ENCODE data around the gene FAM163A. TPM values are rescaled to one million over a fixed set of nuclear protein-coding genes. Genes with fewer than 3 reads are reported as not detected.
"Not testable (repeated sequence)": the region's sequence is repeated elsewhere in the genome, so short reads cannot be mapped to it uniquely, and the experiment has no call there.

The FAM163A gene
- total RNA-seq, result 0.13 and 0.51 TPM in 2 replicates

DNA sequence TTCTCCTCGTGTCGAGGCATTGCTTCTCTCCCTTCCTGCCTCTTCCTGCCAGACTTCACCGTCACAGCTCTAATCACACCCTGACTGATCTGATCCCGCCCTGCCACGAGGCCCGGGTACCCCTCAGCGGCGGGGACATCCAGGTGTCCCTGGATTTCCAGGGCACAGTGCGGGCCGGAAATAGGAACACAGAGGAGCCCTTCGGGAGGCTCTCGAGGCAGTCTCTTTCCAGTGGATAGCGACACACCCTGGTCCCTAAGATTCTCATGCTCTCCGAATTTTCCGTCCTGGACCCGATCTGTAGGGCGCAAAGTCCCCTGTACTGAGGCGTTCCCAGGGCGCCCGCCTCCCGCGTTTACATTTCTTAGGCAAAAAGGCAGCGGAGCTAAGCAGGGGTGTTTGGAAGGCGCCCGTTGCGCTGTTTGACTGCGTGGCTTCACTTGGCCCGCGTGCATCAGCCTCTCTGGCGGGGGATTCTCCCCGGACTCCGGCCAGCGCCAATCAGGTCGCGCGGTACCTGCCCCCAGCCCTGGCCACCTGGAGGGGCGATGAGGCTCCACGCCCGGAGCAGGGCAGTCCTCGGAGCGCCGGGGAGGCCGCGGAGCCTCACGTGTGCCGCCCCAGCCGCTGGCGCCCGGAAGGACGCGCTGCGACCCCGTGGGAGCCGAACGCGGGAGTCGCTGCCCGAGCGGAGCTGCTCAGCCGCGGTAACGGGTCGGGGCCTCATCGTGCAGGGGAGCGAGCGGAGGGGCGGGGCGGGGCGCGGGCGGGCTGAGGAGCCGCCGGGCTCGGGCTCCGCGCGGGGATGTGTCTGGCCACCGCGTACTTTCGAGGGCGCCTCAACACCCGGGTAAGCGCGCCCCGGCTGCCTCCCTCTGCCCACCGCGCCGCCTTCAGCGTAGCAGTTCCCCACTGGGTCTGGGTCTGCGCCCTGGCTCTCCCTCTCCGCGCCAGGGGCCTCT is at the start of gene FAM163A:
FAM163A (plus strand) TSS at position 575 of the 962 bp plus-strand sequence. CDS start 69,807 bp downstream, outside the sequence.
- DNase-seq (ENCODE audit: low read depth in 2 of 2), result no peak

DNA sequence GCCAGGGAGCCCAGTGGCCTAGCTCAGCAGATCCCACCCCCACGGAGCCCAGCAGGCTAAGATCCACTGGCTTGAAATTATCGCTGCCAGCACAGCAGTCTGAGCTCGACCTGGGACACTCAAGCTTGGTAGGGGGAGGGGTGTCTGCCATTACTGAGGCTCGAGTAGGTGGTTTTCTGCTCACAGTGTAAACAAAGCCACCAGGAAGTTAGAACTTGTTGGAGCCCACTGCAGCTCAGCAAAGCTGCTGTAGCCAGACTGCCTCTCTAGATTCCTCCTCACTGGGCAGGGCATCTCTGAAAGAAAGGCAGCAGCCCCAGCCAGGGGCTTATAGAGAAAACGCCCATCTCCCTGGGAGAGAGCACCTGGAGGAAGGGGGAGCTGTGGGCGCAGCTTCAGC is 48.6 kb upstream of the FAM163A start:
- DNase-seq (ENCODE audit: low read depth in 2 of 2), result not testable (repeated sequence)

- no peak for DNase-seq (ENCODE audit: low read depth in 2 of 2)
Measured at GRCh38 chr1:179702946-179703539, 40.0 kb upstream of the FAM163A start.

DNA sequence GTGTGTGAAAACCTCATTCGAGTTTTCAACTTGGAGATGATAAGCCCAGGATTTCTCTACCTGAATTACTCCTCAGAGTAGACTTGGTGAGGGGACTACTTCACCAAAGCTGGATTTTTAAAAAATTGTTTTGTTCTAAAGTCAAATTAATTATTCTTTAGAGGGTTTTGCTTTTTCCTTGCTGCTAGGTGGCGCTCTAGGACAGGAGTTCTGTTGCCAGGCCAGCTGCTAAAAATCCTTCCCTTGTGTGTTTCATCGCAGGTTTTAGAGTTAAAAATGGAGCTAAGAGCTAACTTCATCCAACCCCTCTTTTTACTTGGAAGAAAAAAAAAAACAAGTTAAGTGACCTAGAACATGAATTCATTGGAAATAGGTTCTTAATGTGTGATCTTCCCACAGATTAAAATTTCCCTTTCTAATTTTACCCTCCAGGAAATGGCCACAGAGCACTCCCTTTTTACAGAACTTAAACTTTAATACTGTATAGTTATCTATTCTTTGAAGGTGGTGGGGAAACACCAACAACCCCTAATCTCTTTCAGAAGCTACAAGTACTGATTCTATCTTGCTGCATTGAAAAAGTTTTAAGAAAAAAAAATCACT is 36.7 kb upstream of the FAM163A start:
- peak; percentile 59 to 74 for DNase-seq (ENCODE audit: low read depth in 2 of 2)

GRCh38 chr1:179707406-179707805 is 35.7 kb upstream of the FAM163A start:
- no peak for DNase-seq (ENCODE audit: low read depth in 2 of 2)

DNA sequence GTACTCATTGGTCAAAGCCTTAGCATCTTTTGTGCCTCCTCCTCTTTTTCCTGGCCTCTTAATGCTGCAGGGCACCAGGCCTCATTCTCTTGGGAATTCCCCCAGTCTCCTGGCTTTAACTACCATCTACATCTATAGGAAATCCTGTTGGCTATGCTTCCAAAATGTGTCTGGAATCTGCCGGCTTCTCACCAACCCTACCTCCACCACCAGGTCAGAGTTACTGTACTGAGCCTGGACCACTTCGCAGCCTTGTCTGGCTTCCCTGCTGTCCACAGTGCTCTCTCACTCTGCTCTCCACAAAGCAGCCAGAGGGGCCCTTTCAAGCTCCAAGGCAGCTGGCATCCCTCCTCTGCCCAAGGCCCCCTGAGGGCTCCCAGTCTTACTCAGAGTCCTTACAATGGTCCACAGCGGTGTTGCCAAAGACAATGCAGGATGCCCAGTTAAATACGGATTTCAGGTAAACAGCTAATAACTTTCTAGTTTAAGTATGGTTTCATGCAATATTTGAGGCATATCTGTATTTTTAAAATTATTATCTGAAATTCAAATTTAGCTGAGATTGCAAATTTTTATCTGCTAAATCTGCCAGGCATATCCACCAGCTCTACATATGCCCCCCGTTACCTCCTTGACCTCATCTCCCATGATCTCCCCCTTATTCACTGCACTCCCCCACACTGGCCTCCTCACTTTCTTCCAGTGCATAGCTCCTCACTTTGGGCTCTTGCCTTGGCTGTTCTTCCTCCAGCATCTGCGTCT is 34.5 kb upstream of the FAM163A start:
- DNase-seq (ENCODE audit: low read depth in 2 of 2), result peak in 1 of 2 donors; percentile 81

DNA sequence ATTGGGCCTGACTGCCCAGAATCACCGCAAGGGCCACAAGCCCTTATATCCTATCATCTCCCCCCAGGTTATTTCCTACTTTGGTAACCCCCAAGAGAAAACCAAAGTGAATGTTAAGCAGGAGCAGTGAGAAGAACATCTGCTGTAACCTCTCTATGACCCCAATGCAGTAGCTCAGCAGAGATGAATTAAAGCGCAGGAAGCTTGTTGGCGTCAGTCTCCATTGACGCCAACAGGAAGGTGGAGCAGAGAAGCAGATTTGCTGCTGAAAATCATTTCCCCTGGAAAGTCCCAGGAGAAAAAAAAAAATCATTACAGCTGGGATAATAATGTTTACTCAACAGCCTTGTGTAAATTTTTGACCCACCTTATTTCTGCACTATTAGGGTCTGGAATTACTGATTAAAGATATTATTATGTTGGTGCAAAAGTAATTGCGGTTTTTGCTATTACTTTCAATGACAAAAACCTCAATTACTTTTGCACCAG is 33.2 kb upstream of the FAM163A start:
- peak; percentile 92 to 96 for DNase-seq (ENCODE audit: low read depth in 2 of 2)

- DNase-seq (ENCODE audit: low read depth in 2 of 2), result no peak
Measured at GRCh38 chr1:179714159-179714558, 28.9 kb upstream of the FAM163A start.

DNA sequence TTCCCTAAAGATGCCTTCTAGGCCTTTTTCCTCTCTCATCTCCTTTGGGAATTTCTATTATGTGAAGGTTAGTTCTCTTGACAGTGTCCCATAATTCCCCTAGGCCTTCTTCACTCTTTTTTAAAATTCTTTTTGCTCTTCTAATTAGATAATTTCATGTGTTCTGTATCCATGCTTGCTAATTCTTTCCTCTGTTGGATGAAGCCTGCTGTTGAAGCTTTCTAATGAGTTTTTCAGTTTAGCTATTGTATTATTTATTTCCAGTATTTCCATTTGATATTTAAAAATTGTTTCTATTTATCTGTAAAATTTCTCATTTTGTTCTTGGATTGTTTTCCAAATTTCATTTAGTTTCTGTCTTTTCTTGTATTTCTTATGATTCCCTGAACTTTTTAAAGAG is 28.5 kb upstream of the FAM163A start:
- DNase-seq (ENCODE audit: low read depth in 2 of 2), result no peak

GRCh38 chr1:179719272-179719671 is 23.8 kb upstream of the FAM163A start:
- DNase-seq (ENCODE audit: low read depth in 2 of 2), result no peak

GRCh38 chr1:179728271-179728670 is 14.8 kb upstream of the FAM163A start:
- DNase-seq (ENCODE audit: low read depth in 2 of 2), result no peak

- DNase-seq (ENCODE audit: low read depth in 2 of 2), result no peak
Measured at GRCh38 chr1:179729881-179730280, 13.2 kb upstream of the FAM163A start.

DNA sequence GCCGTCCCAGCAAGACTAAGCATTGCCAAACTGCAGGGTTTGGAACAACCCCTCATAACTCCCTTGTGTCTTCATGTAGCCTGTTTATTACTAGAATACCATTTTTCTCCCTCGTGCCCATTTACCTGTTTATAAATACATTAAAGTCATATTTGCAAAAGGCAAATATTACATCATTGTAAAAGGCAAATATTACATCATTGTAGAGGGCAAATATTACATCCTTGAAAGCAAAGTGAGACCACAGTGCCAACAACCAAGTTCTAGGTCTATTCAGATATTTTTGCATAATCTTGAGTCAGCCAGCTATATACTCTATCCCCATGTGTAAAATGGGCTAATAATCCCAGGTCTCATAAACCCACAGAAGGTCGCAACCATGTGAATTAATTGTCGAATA is 11.4 kb upstream of the FAM163A start:
- no peak for DNase-seq (ENCODE audit: low read depth in 2 of 2)

DNA sequence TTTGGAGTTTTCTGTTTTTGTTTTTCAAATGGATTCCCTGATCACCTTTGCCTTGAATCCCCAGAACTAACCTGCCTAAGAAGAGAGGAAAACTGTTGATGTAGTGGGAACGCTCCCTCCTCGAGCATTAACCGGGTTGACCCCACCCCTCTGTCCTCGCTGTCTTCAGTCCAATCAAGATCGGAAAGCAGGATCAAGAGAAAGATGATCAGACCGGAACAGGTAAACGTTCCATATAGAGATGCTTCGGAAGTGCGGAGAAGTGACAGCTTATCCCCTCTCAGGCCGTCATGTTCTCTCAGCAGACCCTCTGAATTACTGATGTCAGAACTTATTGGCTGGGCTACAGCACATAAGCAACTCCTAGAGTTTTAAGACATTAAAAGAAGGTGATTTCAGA is 800 bp upstream of the FAM163A start:
- no peak for DNase-seq (ENCODE audit: low read depth in 2 of 2)

GRCh38 chr1:179743679-179744400 is 749 bp downstream of the FAM163A start:
- DNase-seq (ENCODE audit: low read depth in 2 of 2), result no peak

DNA sequence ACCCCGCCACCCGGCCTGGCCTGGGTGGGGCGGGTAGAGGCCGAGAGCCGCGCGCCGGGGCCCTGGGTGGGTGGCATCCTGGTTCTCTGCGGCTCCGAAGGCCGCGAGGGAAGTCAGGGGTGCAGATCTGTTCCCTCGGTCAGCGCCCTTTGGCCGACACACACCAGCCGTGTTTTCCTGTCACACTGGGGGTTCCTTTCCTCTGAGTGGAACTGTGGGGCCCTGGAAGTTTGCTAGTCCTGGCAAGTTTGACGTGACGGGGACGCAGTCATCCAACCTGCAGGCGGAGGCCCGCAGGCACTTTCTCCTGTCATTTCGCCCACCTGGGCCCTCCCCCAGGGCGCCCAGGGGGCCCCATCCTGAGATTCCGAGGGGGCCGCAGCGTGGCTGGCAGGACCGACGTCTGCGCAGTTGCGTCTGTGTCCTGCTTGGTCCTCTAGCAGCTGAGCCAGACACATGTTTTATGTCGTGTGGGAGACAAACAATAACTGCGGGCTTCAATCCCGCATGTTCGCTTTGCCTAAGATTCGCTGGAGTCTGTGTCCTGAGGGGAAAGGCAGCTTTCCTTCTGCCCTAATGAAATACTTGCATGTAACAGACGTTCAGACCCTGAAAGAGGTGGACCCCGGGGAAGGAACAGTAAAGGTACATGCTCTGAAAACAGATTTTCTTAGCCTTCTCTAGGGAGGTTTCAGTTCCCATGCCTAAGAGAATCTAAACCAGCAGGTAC is 1.5 kb downstream of the FAM163A start:
- no peak for DNase-seq (ENCODE audit: low read depth in 2 of 2)

DNA sequence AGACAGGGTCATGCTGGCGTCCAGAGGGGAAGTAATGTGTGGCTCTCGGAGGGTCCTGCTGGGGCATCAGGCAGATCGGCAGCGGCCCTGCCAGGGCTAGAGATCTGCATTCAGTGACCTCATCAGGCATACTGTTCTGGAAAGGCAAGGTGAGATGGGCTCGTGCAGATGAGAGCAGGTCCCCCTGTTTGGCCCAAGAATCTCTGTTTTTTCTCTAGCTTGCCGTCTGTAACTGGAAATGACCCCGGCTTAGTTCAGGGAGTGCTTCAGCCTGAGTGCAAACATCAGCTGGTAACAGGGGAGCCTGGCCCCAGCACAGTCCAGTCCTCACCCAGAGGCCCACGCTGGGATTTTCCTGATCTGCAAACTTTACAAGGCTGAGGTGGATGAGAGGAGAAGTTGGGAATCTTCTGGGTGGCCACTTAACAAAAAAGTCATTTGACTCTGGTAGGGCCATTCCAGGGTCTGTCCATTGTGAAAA is 2.1 kb downstream of the FAM163A start:
- no peak for DNase-seq (ENCODE audit: low read depth in 2 of 2)

GRCh38 chr1:179745743-179746142 is 2.7 kb downstream of the FAM163A start:
- no peak for DNase-seq (ENCODE audit: low read depth in 2 of 2)

DNA sequence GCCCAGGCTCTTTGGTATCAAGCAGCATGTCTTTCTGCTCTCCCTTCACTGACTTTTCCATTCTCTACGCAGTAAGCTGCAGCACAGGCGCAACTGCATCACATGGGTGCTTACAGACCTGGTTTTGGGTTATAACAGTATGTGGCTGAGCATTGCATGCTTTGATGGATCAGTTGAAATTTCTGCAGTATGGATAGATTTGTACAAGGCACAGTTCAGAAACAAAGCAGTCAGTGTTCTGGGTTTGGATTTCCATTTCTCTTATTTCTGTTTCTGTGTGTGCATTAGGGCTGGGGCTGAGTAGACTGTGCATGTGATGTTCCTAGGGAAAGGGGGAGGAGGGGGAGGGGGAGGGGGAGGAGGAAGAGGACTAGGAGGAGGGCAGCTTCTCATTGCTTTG is 4.5 kb downstream of the FAM163A start:
- no peak for DNase-seq (ENCODE audit: low read depth in 2 of 2)

DNA sequence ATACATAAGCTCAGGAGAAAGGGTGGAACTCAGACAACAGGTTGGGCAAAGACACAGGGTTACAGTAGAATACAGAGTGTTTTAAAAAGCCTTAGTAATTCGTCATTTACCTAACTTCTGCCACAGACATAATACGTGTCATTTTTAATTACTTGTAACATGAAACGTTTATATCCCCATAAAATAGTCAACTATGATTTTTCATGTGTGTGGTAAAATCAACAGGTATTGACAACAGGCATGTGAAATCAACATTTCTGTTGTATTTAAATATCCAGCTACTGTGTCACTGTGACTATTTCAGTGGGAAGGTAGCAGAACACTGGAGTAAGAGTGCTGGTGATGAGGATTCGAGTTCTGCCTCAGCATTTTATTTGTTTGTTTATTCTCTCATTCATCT is 5.7 kb downstream of the FAM163A start:
- DNase-seq (ENCODE audit: low read depth in 2 of 2), result no peak

Measured in dermis microvascular lymphatic vessel endothelial cell (primary cell).